ENCODE results near the gene ZNF593OS. TPM values are rescaled to one million over a fixed set of nuclear protein-coding genes. Genes with fewer than 3 reads are reported as not detected.

Gene ZNF593OS
- total RNA-seq, 2 donors from 2014 or later: not detected

DNA sequence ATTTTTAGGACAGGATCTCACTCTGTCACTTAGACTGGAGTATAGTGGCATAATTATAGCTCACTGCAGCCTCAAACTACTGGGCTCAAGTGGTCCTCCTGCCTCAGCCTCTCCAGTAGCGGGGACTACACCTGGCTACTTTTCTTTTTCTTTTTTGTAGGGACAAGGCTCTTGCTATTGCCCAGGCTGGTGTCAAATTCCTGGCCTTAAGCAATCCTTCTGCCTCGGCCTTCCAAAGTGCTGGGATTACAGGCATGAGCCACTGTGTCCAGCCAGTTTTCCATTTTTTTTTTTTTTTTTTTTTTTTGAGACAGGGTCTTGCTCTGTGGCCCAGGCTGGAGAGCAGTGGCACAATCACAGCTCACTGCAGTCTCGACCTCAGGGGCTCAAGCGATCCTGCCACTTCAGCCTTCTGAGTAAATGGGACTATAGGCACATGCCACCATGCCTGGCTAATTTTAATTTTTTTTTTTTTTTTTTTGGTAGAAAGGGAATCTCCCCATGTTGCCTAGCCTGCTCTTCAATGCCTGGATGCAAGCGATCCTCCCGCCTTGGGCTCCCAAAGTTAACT is 41.8 kb upstream of the ZNF593OS start:
- Histone ChIP-seq H3K4me3 (no peak overlapping the region), H3K27me3 (no peaks in the 10 kb centered on the region), H3K27ac (no peak overlapping the region), H3K4me1 (no peaks in the 10 kb centered on the region), H3K9me3 (no peaks in the 10 kb centered on the region), H3K9ac (ENCODE audit: low read depth in 2 of 2, low read length in 2 of 2) (no peak overlapping the region), H3K36me3 (no peaks in the 10 kb centered on the region)
- DNase-seq: no peak
- intact Hi-C loops (cut with DNase I): no loop called here
- TF ChIP-seq, protein P1, sequence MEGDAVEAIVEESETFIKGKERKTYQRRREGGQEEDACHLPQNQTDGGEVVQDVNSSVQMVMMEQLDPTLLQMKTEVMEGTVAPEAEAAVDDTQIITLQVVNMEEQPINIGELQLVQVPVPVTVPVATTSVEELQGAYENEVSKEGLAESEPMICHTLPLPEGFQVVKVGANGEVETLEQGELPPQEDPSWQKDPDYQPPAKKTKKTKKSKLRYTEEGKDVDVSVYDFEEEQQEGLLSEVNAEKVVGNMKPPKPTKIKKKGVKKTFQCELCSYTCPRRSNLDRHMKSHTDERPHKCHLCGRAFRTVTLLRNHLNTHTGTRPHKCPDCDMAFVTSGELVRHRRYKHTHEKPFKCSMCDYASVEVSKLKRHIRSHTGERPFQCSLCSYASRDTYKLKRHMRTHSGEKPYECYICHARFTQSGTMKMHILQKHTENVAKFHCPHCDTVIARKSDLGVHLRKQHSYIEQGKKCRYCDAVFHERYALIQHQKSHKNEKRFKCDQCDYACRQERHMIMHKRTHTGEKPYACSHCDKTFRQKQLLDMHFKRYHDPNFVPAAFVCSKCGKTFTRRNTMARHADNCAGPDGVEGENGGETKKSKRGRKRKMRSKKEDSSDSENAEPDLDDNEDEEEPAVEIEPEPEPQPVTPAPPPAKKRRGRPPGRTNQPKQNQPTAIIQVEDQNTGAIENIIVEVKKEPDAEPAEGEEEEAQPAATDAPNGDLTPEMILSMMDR (IDR thresholded peaks at IDR 0.05): no peak

DNA sequence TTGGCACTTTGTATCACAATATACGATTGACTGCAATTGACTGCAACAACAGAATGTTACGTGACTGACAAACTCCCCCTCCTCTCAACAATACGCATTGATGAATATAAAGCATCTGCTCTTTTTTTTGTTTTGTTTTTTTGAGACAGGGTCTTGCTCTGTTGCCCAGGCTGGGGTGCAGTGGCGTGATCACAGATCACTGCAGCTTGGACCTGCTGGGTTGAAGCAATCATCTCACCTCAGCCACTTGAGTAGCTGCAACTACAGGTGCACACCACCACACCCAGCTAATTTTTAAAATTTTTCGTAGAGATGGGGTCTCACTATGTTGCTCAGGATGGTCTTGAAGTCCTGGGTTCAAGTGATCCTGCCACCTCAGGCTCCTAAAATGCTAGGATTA is 41.1 kb upstream of the ZNF593OS start:
- intact Hi-C loops (cut with DNase I): no loop called here

DNA sequence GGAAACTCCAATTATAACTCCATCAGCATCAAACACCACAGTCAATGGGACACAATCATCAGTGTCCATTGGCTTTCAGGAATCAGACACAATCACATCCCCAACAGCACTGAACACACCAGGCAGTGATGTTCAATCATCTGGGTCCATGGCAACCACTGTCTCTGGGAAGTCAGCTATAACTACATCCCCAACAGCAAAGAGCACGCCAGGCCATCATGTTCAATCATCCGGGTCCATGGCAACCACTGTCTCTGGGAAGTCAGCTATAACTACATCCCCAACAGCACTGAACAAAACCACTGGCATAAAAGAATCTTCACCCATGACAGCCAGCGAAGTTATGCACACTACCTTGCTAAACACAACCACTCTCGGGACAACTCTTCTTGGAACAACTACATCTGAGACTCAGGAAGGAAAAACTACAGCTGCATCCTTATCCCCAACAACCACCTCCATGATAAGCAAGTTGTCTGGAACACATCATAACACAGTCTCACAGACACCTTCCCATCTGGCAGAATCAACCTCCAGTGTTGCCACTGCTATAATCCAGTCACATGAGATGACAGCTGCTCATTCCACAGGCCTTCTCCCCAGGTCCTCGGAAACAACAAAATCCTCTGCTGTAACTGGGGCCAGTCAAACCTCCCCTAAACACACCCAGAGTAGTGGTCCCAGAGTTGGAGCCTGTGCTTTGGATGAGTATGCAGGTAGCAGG is 38.7 kb upstream of the ZNF593OS start:
- H3K27me3 ChIP-seq: peaks cover 3% of the 10 kb centered on the region
- TF ChIP-seq, protein P1 (IDR thresholded peaks at IDR 0.05): no peak

More for the DNA sequence above, 41.1 kb upstream of the ZNF593OS start:
- no peak for DNase-seq
- TF ChIP-seq, protein P1 (IDR thresholded peaks at IDR 0.05): no peak
- H3K4me3 ChIP-seq: no peak overlapping the region
- H3K27me3 ChIP-seq: peaks cover 2% of the 10 kb centered on the region
- H3K27ac ChIP-seq: no peak overlapping the region
- no peaks in the 10 kb centered on the region for H3K9me3 ChIP-seq
- H3K4me1 ChIP-seq: no peaks in the 10 kb centered on the region
- no peak overlapping the region for H3K9ac ChIP-seq (ENCODE audit: low read depth in 2 of 2, low read length in 2 of 2)
- no peaks in the 10 kb centered on the region for H3K36me3 ChIP-seq

DNA sequence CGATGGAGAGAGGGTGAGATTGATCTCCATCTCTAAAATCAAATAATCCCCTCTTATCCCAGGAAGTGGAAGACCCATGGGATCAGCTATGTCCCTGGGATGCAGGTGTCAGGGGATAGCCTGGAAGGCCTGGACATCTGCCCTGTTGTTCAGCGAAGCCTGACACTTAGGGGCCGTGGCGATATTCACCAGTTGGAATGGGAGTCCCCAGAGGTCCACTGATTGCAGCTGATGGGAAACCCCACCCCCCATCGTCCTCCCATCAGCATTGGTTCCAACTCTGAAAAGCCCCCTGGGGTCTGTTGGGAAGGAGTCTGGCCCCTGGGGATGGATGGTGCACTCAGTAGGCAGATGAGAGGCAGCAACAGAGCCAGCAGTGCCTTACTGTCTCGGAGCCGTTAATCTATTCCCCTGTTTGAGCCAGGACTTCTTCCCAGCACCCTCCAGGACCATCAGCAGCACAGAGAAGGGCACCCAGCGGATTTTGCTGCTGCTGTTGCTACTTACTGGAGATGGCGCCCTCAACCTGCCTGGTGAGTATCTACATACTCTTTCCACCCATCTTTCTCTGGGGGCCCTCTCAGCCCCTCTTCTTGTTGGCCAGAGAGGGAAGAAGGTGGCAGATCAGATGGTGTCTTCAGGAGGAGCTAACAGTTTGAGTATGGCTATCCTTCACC is 32.1 kb upstream of the ZNF593OS start:
- H3K36me3 ChIP-seq: no peaks in the 10 kb centered on the region
- no peaks in the 10 kb centered on the region for H3K4me1 ChIP-seq
- no peak overlapping the region for H3K4me3 ChIP-seq
- H3K9me3 ChIP-seq: no peaks in the 10 kb centered on the region
- no peak overlapping the region for H3K9ac ChIP-seq (ENCODE audit: low read depth in 2 of 2, low read length in 2 of 2)
- intact Hi-C loops (cut with DNase I): no loop called here
- no peak for DNase-seq
- no peak overlapping the region for H3K27ac ChIP-seq
- TF ChIP-seq, protein P1 (IDR thresholded peaks at IDR 0.05): no peak
- H3K27me3 ChIP-seq: peaks cover 3% of the 10 kb centered on the region

More for the DNA sequence above, 38.7 kb upstream of the ZNF593OS start:
- H3K27ac ChIP-seq: no peak overlapping the region
- no peaks in the 10 kb centered on the region for H3K4me1 ChIP-seq
- no peak for DNase-seq
- H3K4me3 ChIP-seq: no peak overlapping the region
- H3K9ac ChIP-seq (ENCODE audit: low read depth in 2 of 2, low read length in 2 of 2): no peak overlapping the region
- H3K9me3 ChIP-seq: no peaks in the 10 kb centered on the region
- no peaks in the 10 kb centered on the region for H3K36me3 ChIP-seq
- intact Hi-C loops (cut with DNase I): no loop called here

DNA sequence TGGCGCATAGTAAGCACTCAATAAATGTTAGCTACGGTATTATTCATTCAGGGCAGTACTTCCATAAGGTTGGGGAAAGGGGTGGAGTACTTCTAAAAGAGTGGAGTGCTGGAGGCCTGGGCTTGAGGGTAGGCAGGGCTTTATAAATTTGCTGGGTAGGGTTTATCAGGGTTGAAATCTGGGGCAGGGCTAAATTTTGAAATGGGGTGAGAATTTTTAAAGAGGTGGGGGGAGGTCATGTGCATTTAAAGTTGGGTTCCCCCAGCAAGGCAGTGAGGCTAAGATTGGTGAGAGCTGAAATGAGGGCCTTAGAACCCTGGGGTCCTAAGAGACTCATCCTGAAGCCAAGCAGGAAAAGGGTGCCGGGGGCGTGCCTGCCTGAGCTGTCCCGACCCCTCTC is 28.8 kb upstream of the ZNF593OS start:
- Histone ChIP-seq H3K4me3 (no peak overlapping the region), H3K4me1 (no peaks in the 10 kb centered on the region), H3K9me3 (no peaks in the 10 kb centered on the region), H3K27ac (no peak overlapping the region), H3K9ac (ENCODE audit: low read depth in 2 of 2, low read length in 2 of 2) (no peak overlapping the region), H3K36me3 (no peaks in the 10 kb centered on the region), H3K27me3 (no peaks in the 10 kb centered on the region)
- TF ChIP-seq, protein P1 (IDR thresholded peaks at IDR 0.05): no peak
- no peak for DNase-seq
- intact Hi-C loops (cut with DNase I): no loop called here

All from colonic mucosa (tissue), 4 donors.